ENCODE data around the gene PNPLA8. TPM values are rescaled to one million over a fixed set of nuclear protein-coding genes. Genes with fewer than 3 reads are reported as not detected.
A peak's percentile ranks its signal among the peaks of the same experiment; 100 is the strongest.

PNPLA8 gene
- total RNA-seq, 1 donor from 2014 or later, result 26.3 TPM

DNA sequence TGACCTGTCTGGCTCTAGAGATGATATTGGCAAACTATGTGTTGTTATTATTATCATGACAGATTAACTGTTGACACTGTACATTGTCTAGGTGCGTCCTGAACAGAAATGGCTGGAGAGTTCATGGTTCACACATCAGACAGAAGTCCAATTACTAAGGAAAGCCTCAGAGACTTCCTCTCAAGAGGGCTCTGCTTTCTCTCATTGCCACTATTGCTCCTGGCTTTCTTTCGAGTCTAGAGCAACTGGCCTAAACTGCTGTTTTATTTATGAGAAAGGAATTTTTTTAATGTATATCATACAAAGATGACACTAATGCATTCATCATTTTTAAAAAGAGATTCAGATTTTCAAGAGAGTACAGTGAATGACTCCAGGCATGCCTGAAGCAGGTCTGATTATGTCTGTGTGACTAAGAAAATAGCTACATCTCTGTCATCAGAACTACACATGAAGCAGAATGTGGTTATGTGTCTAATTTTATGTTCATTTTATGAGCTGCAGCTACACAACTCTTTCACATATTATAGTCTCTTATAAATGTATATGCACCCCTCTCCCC is 100.1 kb downstream of the PNPLA8 start:
- no peak overlapping the region for H3K4me3 ChIP-seq (ENCODE audit: low read depth, low read length)
- FAIRE-seq, result no peak
- no peaks in the 10 kb centered on the region for H3K27me3 ChIP-seq (ENCODE audit: control insufficient read depth, insufficient read depth, low read length)
- TF ChIP-seq, protein P1, sequence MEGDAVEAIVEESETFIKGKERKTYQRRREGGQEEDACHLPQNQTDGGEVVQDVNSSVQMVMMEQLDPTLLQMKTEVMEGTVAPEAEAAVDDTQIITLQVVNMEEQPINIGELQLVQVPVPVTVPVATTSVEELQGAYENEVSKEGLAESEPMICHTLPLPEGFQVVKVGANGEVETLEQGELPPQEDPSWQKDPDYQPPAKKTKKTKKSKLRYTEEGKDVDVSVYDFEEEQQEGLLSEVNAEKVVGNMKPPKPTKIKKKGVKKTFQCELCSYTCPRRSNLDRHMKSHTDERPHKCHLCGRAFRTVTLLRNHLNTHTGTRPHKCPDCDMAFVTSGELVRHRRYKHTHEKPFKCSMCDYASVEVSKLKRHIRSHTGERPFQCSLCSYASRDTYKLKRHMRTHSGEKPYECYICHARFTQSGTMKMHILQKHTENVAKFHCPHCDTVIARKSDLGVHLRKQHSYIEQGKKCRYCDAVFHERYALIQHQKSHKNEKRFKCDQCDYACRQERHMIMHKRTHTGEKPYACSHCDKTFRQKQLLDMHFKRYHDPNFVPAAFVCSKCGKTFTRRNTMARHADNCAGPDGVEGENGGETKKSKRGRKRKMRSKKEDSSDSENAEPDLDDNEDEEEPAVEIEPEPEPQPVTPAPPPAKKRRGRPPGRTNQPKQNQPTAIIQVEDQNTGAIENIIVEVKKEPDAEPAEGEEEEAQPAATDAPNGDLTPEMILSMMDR (IDR thresholded peaks at IDR 0.05; ENCODE audit: insufficient read depth, low read length, severe bottlenecking), result no peak
- H3K36me3 ChIP-seq (ENCODE audit: control insufficient read depth, insufficient read depth, low read length), result no peaks in the 10 kb centered on the region
- peak; percentile 78 for DNase-seq (ENCODE audit: low read depth)

DNA sequence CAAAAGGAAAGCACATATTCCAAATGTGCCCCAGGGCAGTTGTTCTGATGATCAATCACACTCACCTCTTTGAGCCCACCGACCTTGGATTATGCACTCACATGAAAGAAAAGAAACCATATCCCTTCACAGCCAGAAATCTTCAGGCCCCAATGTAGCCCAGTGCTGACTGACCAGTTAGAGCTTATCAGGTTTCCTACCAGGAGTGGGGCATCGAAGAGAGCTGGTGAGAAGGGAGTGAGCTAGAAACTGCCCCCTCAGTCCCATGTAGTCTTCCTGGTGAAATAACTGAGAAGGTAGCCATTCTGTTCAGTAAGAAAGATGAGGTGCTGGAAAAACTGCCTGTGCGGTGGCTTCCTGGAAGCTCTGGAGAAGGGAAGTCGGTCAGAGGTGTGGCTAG is 101.9 kb downstream of the PNPLA8 start:
- H3K36me3 ChIP-seq (ENCODE audit: control insufficient read depth, insufficient read depth, low read length), result no peaks in the 10 kb centered on the region
- no peak overlapping the region for H3K4me3 ChIP-seq (ENCODE audit: low read depth, low read length)
- no peak for DNase-seq (ENCODE audit: low read depth)
- no peak for FAIRE-seq
- no peaks in the 10 kb centered on the region for H3K27me3 ChIP-seq (ENCODE audit: control insufficient read depth, insufficient read depth, low read length)
- TF ChIP-seq, protein P1 (IDR thresholded peaks at IDR 0.05; ENCODE audit: insufficient read depth, low read length, severe bottlenecking), result no peak

DNA sequence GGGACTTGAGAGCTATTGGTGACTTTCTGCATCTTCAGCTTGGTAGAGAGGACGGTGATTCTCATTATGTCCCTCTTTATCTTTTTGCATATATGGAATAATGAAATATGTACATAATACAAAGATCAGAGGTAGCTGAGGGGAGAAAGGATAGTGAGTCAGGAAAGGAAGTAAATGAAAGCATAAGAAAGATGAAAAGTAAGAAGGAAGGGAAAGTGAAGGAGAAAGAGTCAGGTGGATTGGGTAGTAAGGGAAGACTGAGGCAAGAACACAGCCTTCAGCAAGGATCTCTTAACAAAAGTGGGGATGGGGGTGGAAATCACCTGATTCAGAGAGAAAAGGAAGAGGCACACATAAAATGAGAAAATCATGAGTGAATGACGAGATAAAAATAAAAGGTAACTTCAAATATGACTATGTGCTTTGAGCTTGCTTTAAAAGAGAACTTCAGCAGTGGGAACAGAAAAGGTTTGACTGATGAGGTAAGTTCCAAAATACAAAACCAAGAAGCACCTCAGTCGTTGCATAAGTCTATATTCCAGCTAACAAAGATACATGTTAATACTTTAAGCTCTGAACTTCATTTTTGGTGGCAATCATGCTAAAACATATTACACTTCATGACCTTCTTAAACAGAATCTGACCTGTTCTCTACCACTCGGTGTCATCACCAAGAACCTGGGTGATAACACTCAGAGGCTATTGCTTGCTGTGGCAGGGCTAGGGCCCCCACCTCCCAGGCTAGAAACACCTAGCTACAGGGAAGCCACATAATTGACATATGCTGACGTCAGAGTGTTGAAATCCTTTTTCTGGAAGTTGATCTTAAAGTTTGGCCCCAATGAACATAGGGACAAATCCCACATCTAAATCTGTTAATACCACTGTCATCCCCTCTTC is 102.6 kb downstream of the PNPLA8 start:
- FAIRE-seq (no peak), DNase-seq (ENCODE audit: low read depth) (no peak)
- H3K4me3 ChIP-seq (ENCODE audit: low read depth, low read length), result no peak overlapping the region
- TF ChIP-seq, protein P1 (IDR thresholded peaks at IDR 0.05; ENCODE audit: insufficient read depth, low read length, severe bottlenecking), result no peak
- H3K36me3 ChIP-seq (ENCODE audit: control insufficient read depth, insufficient read depth, low read length), result no peaks in the 10 kb centered on the region
- H3K27me3 ChIP-seq (ENCODE audit: control insufficient read depth, insufficient read depth, low read length), result no peaks in the 10 kb centered on the region

DNA sequence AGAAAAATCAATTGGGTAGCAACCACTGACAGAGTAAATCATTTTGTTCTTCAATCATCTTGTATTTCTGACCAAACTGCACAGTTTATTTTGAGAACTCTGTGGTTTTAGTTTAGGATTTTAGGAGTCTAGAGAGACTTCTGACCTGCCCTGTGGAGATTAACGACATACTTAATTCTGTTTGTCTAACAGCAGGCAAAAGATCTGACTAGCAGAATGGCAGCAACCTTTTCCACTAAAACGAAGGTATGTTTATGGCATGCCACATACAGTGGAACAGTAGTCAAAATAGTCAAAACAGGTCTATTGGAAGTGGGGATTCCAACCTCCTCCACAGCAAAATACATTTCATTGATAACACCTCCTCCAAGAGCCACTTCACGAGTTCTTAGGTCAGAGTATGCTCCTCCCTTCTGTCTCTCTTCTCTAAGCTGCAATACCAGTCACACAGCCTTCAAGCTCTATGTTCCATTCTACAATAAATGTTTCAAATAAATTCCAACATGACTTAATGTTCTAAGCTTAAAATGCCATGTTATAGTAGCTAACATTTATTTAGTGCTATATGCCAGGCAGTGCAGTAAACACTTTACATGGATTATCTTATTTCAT is 104.1 kb downstream of the PNPLA8 start:
- no peak for FAIRE-seq
- TF ChIP-seq, protein P1 (IDR thresholded peaks at IDR 0.05; ENCODE audit: insufficient read depth, low read length, severe bottlenecking), result no peak
- no peak for DNase-seq (ENCODE audit: low read depth)
- H3K36me3 ChIP-seq (ENCODE audit: control insufficient read depth, insufficient read depth, low read length), result no peaks in the 10 kb centered on the region
- no peak overlapping the region for H3K4me3 ChIP-seq (ENCODE audit: low read depth, low read length)
- peaks cover 2% of the 10 kb centered on the region for H3K27me3 ChIP-seq (ENCODE audit: control insufficient read depth, insufficient read depth, low read length)

Other genes with a start within 250 kb of the PNPLA8 start
- 0.26 and 0.51 TPM in 2 replicates for gene NRCAM, start 69.7 kb downstream of the PNPLA8 start, total RNA-seq
- 21.1 and 23.2 TPM in 2 replicates for gene THAP5, start 43.6 kb upstream of the PNPLA8 start, total RNA-seq
- 85.0 and 142 TPM in 2 replicates for gene DNAJB9, start 43.7 kb upstream of the PNPLA8 start, total RNA-seq

Data from bronchial epithelial cell (primary cell).